ENCODE measurements around the gene SLC6A3.

DNA sequence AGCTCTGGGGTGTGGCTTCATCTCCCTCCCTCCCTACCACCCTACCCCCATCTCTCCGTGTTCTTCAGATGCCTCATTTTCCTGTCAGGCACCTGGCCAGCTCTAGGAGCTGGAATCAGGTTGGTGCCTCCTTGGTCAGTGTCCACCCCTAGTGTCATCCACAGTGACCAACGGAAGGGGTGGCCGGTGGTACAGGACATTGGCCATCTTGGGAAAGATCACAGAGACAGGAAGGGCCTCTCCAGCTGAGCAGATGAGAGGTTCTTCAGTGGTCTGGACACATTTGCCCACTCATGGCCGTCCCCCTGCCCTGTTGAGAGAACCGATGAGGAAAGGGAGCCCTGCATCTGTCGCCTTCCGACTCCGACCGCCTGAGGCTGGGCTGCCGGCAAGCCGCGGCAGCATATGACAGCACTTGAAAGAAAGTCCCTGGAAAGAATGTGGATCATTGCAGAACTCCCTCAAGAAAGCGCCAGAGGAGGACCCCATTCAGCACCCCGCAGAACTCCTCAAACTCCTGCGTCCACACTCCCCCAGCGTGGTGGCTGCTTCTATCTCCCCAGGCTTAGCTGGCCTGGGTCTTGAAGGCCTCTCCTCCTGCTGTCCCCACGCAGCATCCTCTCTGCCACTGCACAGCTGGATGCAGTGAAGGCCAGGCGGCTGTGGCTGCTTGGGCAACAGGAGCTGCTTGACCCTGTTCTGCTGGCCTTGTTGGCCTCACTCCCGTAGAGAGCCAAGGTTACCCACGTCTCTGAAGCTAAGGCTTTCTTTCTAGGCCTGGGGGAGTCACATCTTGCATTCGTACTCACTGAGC, 98.4 kb downstream of the SLC6A3 start:
- TF ChIP-seq POLR2AphosphoS5 (IDR thresholded peaks at IDR 0.05; ENCODE audit: low read depth): no peak
- TF ChIP-seq, protein P1, sequence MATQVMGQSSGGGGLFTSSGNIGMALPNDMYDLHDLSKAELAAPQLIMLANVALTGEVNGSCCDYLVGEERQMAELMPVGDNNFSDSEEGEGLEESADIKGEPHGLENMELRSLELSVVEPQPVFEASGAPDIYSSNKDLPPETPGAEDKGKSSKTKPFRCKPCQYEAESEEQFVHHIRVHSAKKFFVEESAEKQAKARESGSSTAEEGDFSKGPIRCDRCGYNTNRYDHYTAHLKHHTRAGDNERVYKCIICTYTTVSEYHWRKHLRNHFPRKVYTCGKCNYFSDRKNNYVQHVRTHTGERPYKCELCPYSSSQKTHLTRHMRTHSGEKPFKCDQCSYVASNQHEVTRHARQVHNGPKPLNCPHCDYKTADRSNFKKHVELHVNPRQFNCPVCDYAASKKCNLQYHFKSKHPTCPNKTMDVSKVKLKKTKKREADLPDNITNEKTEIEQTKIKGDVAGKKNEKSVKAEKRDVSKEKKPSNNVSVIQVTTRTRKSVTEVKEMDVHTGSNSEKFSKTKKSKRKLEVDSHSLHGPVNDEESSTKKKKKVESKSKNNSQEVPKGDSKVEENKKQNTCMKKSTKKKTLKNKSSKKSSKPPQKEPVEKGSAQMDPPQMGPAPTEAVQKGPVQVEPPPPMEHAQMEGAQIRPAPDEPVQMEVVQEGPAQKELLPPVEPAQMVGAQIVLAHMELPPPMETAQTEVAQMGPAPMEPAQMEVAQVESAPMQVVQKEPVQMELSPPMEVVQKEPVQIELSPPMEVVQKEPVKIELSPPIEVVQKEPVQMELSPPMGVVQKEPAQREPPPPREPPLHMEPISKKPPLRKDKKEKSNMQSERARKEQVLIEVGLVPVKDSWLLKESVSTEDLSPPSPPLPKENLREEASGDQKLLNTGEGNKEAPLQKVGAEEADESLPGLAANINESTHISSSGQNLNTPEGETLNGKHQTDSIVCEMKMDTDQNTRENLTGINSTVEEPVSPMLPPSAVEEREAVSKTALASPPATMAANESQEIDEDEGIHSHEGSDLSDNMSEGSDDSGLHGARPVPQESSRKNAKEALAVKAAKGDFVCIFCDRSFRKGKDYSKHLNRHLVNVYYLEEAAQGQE (IDR thresholded peaks at IDR 0.05; ENCODE audit: insufficient replicate concordance, low read depth): no peak
